NCI-H1092 treated with DMSO at 0.1 percent for 48 hours (cell line): ENCODE data around the gene MAST4.

Experiments used
- DNase-seq: peaks from one replicate; lab custom pipeline; 2025; lab: John Stamatoyannopoulos, UW

Gene MAST4

GRCh38 chr5:66906021-66906420 is 309.8 kb downstream of the MAST4 start:
- DNase-seq = no peak

GRCh38 chr5:66908230-66908629 is 312.0 kb downstream of the MAST4 start:
- DNase-seq = no peak

GRCh38 chr5:66909364-66909763 is 313.2 kb downstream of the MAST4 start:
- DNase-seq = no peak

- DNase-seq = no peak
Measured at GRCh38 chr5:66912787-66913186, 316.6 kb downstream of the MAST4 start.

GRCh38 chr5:66915531-66915930 is 319.3 kb downstream of the MAST4 start:
- no peak for DNase-seq

GRCh38 chr5:66922881-66923280 is 326.7 kb downstream of the MAST4 start:
- DNase-seq = no peak

- DNase-seq = no peak
Measured at GRCh38 chr5:66923457-66923856, 327.3 kb downstream of the MAST4 start.

GRCh38 chr5:66923922-66924321 is 327.7 kb downstream of the MAST4 start:
- no peak for DNase-seq

- no peak for DNase-seq
Measured at GRCh38 chr5:66927140-66927539, 330.9 kb downstream of the MAST4 start.

- DNase-seq = no peak
Measured at GRCh38 chr5:66929281-66929680, 333.1 kb downstream of the MAST4 start.

GRCh38 chr5:66929995-66930394 is 333.8 kb downstream of the MAST4 start:
- DNase-seq = no peak

- DNase-seq = no peak
Measured at GRCh38 chr5:66931651-66932050, 335.5 kb downstream of the MAST4 start.

GRCh38 chr5:66932457-66932856 is 336.3 kb downstream of the MAST4 start:
- no peak for DNase-seq

- DNase-seq = no peak
Measured at GRCh38 chr5:66933066-66933465, 336.9 kb downstream of the MAST4 start.

- DNase-seq = no peak
Measured at GRCh38 chr5:66939094-66939493, 342.9 kb downstream of the MAST4 start.

- DNase-seq = no peak
Measured at GRCh38 chr5:66945389-66946349, 349.5 kb downstream of the MAST4 start.

GRCh38 chr5:66947458-66947857 is 351.3 kb downstream of the MAST4 start:
- no peak for DNase-seq

GRCh38 chr5:66949066-66949465 is 352.9 kb downstream of the MAST4 start:
- no peak for DNase-seq

GRCh38 chr5:66952153-66952552 is 356.0 kb downstream of the MAST4 start:
- DNase-seq = no peak

GRCh38 chr5:66956439-66956838 is 360.2 kb downstream of the MAST4 start:
- no peak for DNase-seq

- DNase-seq = no peak
Measured at GRCh38 chr5:66958201-66958979, 362.2 kb downstream of the MAST4 start.

GRCh38 chr5:66958980-66959641 is 362.9 kb downstream of the MAST4 start:
- DNase-seq = peak; percentile 31
